ENCODE data around the gene METTL15. TPM values are rescaled to one million over a fixed set of nuclear protein-coding genes. Genes with fewer than 3 reads are reported as not detected.

The METTL15 gene
- total and polyA plus RNA-seq, 2 of the 8 experiments (the other 6 are each of a cell fraction or from before 2014, with no cell fraction given) = 5.4 to 10.5 TPM

- no peak for TF ChIP-seq NRF1 (IDR thresholded peaks at IDR 0.05; ENCODE audit: low read depth, low read length)
- TF ChIP-seq KDM4A (IDR thresholded peaks at IDR 0.05; ENCODE audit: low read depth, low read length, severe bottlenecking) = no peak
- no peak for TF ChIP-seq RFX5 (IDR thresholded peaks at IDR 0.05; ENCODE audit: borderline replicate concordance, low read depth, low read length)
- TF ChIP-seq MAX (IDR thresholded peaks at IDR 0.05) = no peak
- TF ChIP-seq RBBP5 (IDR thresholded peaks at IDR 0.05; ENCODE audit: borderline replicate concordance, low read depth, low read length) = no peak
- no peak for TF ChIP-seq SRF (IDR thresholded peaks at IDR 0.05; ENCODE audit: low read depth, low read length)
- no peak for TF ChIP-seq HDAC2 (IDR thresholded peaks at IDR 0.05; ENCODE audit: borderline replicate concordance in 1 of 2, low read depth in 2 of 2, low read length in 2 of 2)
- TF ChIP-seq BACH1 (IDR thresholded peaks at IDR 0.05; ENCODE audit: low read length) = no peak
Observed at GRCh38 chr11:28241760-28242159, 133.6 kb downstream of the METTL15 start (continued).
